Heart right ventricle (tissue), 16 donors: ENCODE results near the gene PPP1R9B. TPM values are rescaled to one million over a fixed set of nuclear protein-coding genes. Genes with fewer than 3 reads are reported as not detected.
A peak's percentile ranks its signal among the peaks of the same experiment; 100 is the strongest.

Source experiments
- ATAC-seq, 8 donors: fragments of 200-7000 bp; cut with Tn5 transposase; one replicate each; pipeline ENCODE4 v1.9.1; 2020; ENCODE audit warnings: mild to moderate bottlenecking in 8 of 8, moderate library complexity in 8 of 8, moderate number of reproducible peaks in 1 of 8
- DNase-seq, 2 donors: peaks; one replicate each; pipeline ENCODE4 v3.0.0-alpha.2; 2020
- H3K27ac ChIP-seq, 10 donors: fragments of 200-600 bp; sonication (generic) in 2 of 10; one replicate each; pipeline versions ENCODE4 v1.5.0 to v1.8.0; 2020 to 2022; ENCODE audit warnings: mild to moderate bottlenecking in 3 of 10
- H3K27me3 ChIP-seq, 7 donors: fragments of 200-600 bp; one replicate each; pipeline ENCODE4 v1.8.0; 2021 to 2022; ENCODE audit warnings: mild to moderate bottlenecking in 2 of 7
- H3K36me3 ChIP-seq, 9 donors: fragments of 200-600 bp; sonication (generic) in 1 of 9; one replicate each; pipeline versions ENCODE4 v1.5.0 to v1.8.0; 2020 to 2022; ENCODE audit warnings: mild to moderate bottlenecking in 2 of 9
- H3K4me1 ChIP-seq, 9 donors: fragments of 200-600 bp; sonication (generic) in 1 of 9; one replicate each; pipeline versions ENCODE4 v1.5.0 to v1.8.0; 2020 to 2022; ENCODE audit warnings: mild to moderate bottlenecking in 4 of 9
- H3K4me3 ChIP-seq, 10 donors: fragments of 200-600 bp; sonication (generic) in 2 of 10; one replicate each; pipeline versions ENCODE4 v1.5.0 to v1.8.0; 2020 to 2022; ENCODE audit warnings: mild to moderate bottlenecking in 7 of 10, moderate library complexity in 2 of 10
- H3K9me3 ChIP-seq, 11 donors: fragments of 200-600 bp in 10 of 11; sonication (generic) in 2 of 11; one replicate each; pipeline versions ENCODE4 v1.5.0 to v1.8.0; 2013 to 2022; ENCODE audit warnings: mild to moderate bottlenecking in 2 of 11, control low read depth in 1 of 11, moderate library complexity in 1 of 11
- CTCF ChIP-seq, 9 donors: fragments of 200-600 bp; sonication (generic) in 2 of 9; IDR thresholded peaks; one replicate each; pipeline versions ENCODE4 v1.5.0 to v1.8.0; 2021 to 2022; ENCODE audit warnings: antibody characterized with exemption in 9 of 9, mild to moderate bottlenecking in 5 of 9, moderate library complexity in 1 of 9
- WGBS, 2 donors: extraction: QIAGEN DNeasy Blood & Tissue Kit; methylation state at CpG; one replicate each; pipeline ENCODE4 v1.1.7; 2013; ENCODE audit warnings: inconsistent platforms in 1 of 2; 5-methylcytosine and 5-hydroxymethylcytosine counted together
- intact Hi-C, 10 donors: fragments of 100-400 bp; cut with DNase I; formaldehyde crosslinking; loops; one replicate each; pipeline versions ENCODE4 v1.11.1 to v1.14.2; 2022
- polyA plus RNA-seq, 2 donors: library from polyadenylated mRNA; stranded (reverse); fragments of 200-250 nt; gene quantifications; one replicate each; pipeline ENCODE4 v1.2.3, GENCODE V29; 2013
- total RNA-seq, 10 donors: library from RNA; stranded (reverse); fragmentation: NEBNext Ultra II Directional in 3 of 10; extraction: Animal tissue kit (Norgen Biotek cat#: 25700) in 3 of 10; gene quantifications; one replicate each; pipeline versions ENCODE4 v1.2.1 to v1.2.4, GENCODE V29; 2021 to 2023
- donor health status: Arrhythmogenic right ventricular cardiomyopathy.
- donor health status: ischemic (EF 13 %, LVEDD 7.1; RV severe dilation, severe dysfunction).
- donor health status: healthy with polysubstance abuse.
- donor health status: DM: no; HTN: yes; CAD: no.
- donor health status: DM: no; HTN: no; CAD: no.
- donor health status: ischemic (EF 25% LVEDD 6.9; RV normal size, moderate dysfunction).
- donor health status: ischemic (EF 25% LVEDD 5.7; RV mildly dilated, moderate dysfunction).
- donor health status: healthy.
- donor health status: DM: yes; HTN: yes; CAD: no.
- donor health status: Ischemic cardiomyopathy.
- donor health status: ischemic (EF 35%, LVEDD 5.7; RV mildly dilated, moderate dysfunction).
- donor health status: nonischemic (EF 11% LVEDD 7.7; RV severe dilation, severe dysfunction).
- donor health status: DM: yes; HTN: yes; CAD: no.
- donor health status: PGD.
- donor health status: ischemic (EF 29% LVEDD 5.4; RV normal size, mild dysfunction).
- donor health status: nonischemic (EF 23%, LVEDD 6.1; RV moderate dilation, normal function).

Gene PPP1R9B
- total and polyA plus RNA-seq, 12 donors = 17.3 to 45.4 (median 26.9) TPM

GRCh38 chr17:50097926-50098325 is 52.6 kb downstream of the PPP1R9B start:
- Histone ChIP-seq H3K9me3 (no peaks in the 10 kb centered on the region), H3K4me1 (peaks cover 22 to 81% (median 58%) of the 10 kb centered on the region in 9 donors), H3K36me3 (peaks cover 0 to 52% (median 30%) of the 10 kb centered on the region in 9 donors), H3K4me3 (no peak overlapping the region), H3K27ac (peak overlapping the region in 5 of 10 donors; percentile 1 to 95 (median 42)), H3K27me3 (no peaks in the 10 kb centered on the region)
- DNase-seq (no peak), ATAC-seq (no peak)
- TF ChIP-seq CTCF (IDR thresholded peaks at IDR 0.05) = no peak
- intact Hi-C loops = loop anchor here in 4 of 10 donors (5.0 to 10.0 kb wide), 3 partner anchors 54 to 197 kb away; partner anchors contain the start of gene PPP1R9B (in 1 of the 4)
- 62 to 72% methylated on average over 4 of the region's 4 CpGs for WGBS, 2 donors

- Histone ChIP-seq H3K36me3 (peaks cover 0 to 48% (median 30%) of the 10 kb centered on the region in 9 donors), H3K9me3 (no peaks in the 10 kb centered on the region), H3K27me3 (no peaks in the 10 kb centered on the region), H3K27ac (peak overlapping the region in 6 of 10 donors; percentile 29 to 95 (median 42)), H3K4me3 (peak overlapping the region in 1 of 10 donors; percentile 76), H3K4me1 (peaks cover 22 to 76% (median 53%) of the 10 kb centered on the region in 9 donors)
- TF ChIP-seq CTCF (IDR thresholded peaks at IDR 0.05) = no peak
- ATAC-seq = no peak
- no peak for DNase-seq
- intact Hi-C loops = loop anchor here in 4 of 10 donors (5.0 to 10.0 kb wide), 3 partner anchors 55 to 197 kb away; partner anchors contain the start of gene PPP1R9B (in 1 of the 4)
- WGBS, 2 donors = 61 to 67% methylated on average over 7 of the region's 7 CpGs
Observed at GRCh38 chr17:50097455-50097854, 53.0 kb downstream of the PPP1R9B start.

- peaks cover 0 to 48% (median 30%) of the 10 kb centered on the region in 9 donors for H3K36me3 ChIP-seq
- no peaks in the 10 kb centered on the region for H3K27me3 ChIP-seq
- 62 to 63% methylated on average over 3 of the region's 3 CpGs for WGBS, 2 donors
- TF ChIP-seq CTCF (IDR thresholded peaks at IDR 0.05) = no peak
- peaks cover 21 to 69% (median 52%) of the 10 kb centered on the region in 9 donors for H3K4me1 ChIP-seq
- no peaks in the 10 kb centered on the region for H3K9me3 ChIP-seq
- H3K4me3 ChIP-seq = peak overlapping the region in 9 of 10 donors; percentile 63 to 97 (median 93)
- intact Hi-C loops = loop anchor here in 4 of 10 donors (5.0 to 10.0 kb wide), 3 partner anchors 56 to 198 kb away; partner anchors contain the start of gene PPP1R9B (in 1 of the 4)
- no peak for ATAC-seq
- no peak for DNase-seq
- H3K27ac ChIP-seq = peak overlapping the region in 9 of 10 donors; percentile 10 to 96 (median 93)
Observed at GRCh38 chr17:50096758-50097157, 53.7 kb downstream of the PPP1R9B start.

- Histone ChIP-seq H3K36me3 (peaks cover 0 to 41% (median 30%) of the 10 kb centered on the region in 9 donors), H3K4me1 (peaks cover 17 to 64% (median 52%) of the 10 kb centered on the region in 9 donors), H3K9me3 (no peaks in the 10 kb centered on the region), H3K27ac (peak overlapping the region; percentile 66 to 96 (median 92)), H3K4me3 (peak overlapping the region; percentile 63 to 97 (median 93)), H3K27me3 (no peaks in the 10 kb centered on the region)
- intact Hi-C loops = loop anchor here in 4 of 10 donors (5.0 to 10.0 kb wide), 3 partner anchors 56 to 199 kb away; partner anchors contain the start of gene PPP1R9B (in 1 of the 4)
- 11 to 27% methylated on average over 6 of the region's 6 CpGs for WGBS, 2 donors
- ATAC-seq (peak in 4 of 8 donors; percentile 0 to 29 (median 2)), DNase-seq (no peak)
- TF ChIP-seq CTCF (IDR thresholded peaks at IDR 0.05) = no peak
Observed at GRCh38 chr17:50096092-50096491, 54.4 kb downstream of the PPP1R9B start.
